OCI-LY3 (cell line): ENCODE data around the gene SDHD.

Experiments
- H2AFZ ChIP-seq: fragments of 200-600, 300-600 bp; shearing (Covaris generic); 2 replicates; pipeline ENCODE4 v1.6.0; 2014; ENCODE audit warnings: antibody characterized with exemption, low read depth, low read length
- H3K27ac ChIP-seq: fragments of 200-600, 300-600 bp; sonication (generic); 2 replicates; pipeline ENCODE4 v1.5.1; 2014; ENCODE audit warnings: mild to moderate bottlenecking, low read length, moderate library complexity, mixed read lengths
- H3K27me3 ChIP-seq: fragments of 200-600, 300-600 bp; sonication (generic); 2 replicates; pipeline ENCODE4 v1.6.1; 2014; ENCODE audit warnings: low read depth, low read length, mixed read lengths
- H3K36me3 ChIP-seq: fragments of 200-600, 300-600 bp; sonication (generic); replicated peaks from 2 replicates; pipeline ENCODE3; 2014; ENCODE audit warnings: low read depth, low read length, mixed read lengths
- H3K4me1 ChIP-seq: fragments of 300-600, 200-600 bp; sonication (generic); 2 replicates; pipeline ENCODE4 v1.6.1; 2014; ENCODE audit warnings: low read length, mixed read lengths
- H3K4me2 ChIP-seq: fragments of 200-600, 300-600 bp; sonication (generic); 2 replicates; pipeline ENCODE4 v1.6.1; 2014; ENCODE audit warnings: low read length, mixed read lengths
- H3K4me3 ChIP-seq: fragments of 300-600, 200-600 bp; sonication (generic); 2 replicates; pipeline ENCODE4 v1.5.1; 2014; ENCODE audit warnings: antibody characterized with exemption, mild to moderate bottlenecking, low read length, moderate library complexity
- H3K79me2 ChIP-seq: fragments of 300-600, 200-600 bp; shearing (Covaris generic); 2 replicates; pipeline ENCODE4 v1.6.1; 2014; ENCODE audit warnings: mild to moderate bottlenecking, low read length, mixed read lengths
- H3K9ac ChIP-seq: fragments of 300-600, 200-600 bp; shearing (Covaris generic); 2 replicates; pipeline ENCODE4 v1.6.0; 2014; ENCODE audit warnings: mild to moderate bottlenecking, low read length, moderate library complexity
- H3K9me3 ChIP-seq: fragments of 200-600, 300-600 bp; shearing (Covaris generic); 2 replicates; pipeline ENCODE4 v1.6.1; 2014; ENCODE audit warnings: low read length, mixed read lengths; ENCODE audit not compliant: insufficient read depth
- H4K20me1 ChIP-seq: fragments of 200-600, 300-600 bp; sonication (generic); 2 replicates; pipeline ENCODE4 v1.6.1; 2016; ENCODE audit warnings: low read length, mixed read lengths; ENCODE audit not compliant: insufficient read depth
- CTCF ChIP-seq: fragments of 200-600, 300-600 bp; sonication (generic); IDR thresholded peaks from 2 replicates; pipeline ENCODE4 v1.5.1; 2014; ENCODE audit warnings: antibody characterized with exemption, low read length, low read depth
- EZH2phosphoT487 ChIP-seq: fragments of 200-600 bp; shearing (Covaris generic); IDR thresholded peaks from 2 replicates; pipeline ENCODE4 v1.6.1; 2018; ENCODE audit warnings: antibody characterized with exemption, mixed run types, low read depth

Gene SDHD

GRCh38 chr11:112050721-112051120 lies 36.0 kb upstream of the SDHD start:
- peak overlapping the region; percentile 54 for H3K9ac ChIP-seq
- H3K27ac ChIP-seq = peak overlapping the region; percentile 96
- peak overlapping the region; percentile 38 for H3K4me3 ChIP-seq
- H4K20me1 ChIP-seq = no peaks in the 10 kb centered on the region
- TF ChIP-seq EZH2phosphoT487 = no peak
- no peak for TF ChIP-seq CTCF
- H2AFZ ChIP-seq = no peak overlapping the region
- H3K9me3 ChIP-seq = no peaks in the 10 kb centered on the region
- peaks cover 39% of the 10 kb centered on the region for H3K36me3 ChIP-seq
- peaks cover 33% of the 10 kb centered on the region for H3K79me2 ChIP-seq
- peak overlapping the region; percentile 76 for H3K4me2 ChIP-seq
- H3K4me1 ChIP-seq = peaks cover 48% of the 10 kb centered on the region
- H3K27me3 ChIP-seq = no peaks in the 10 kb centered on the region

GRCh38 chr11:112051768-112052167 lies 34.9 kb upstream of the SDHD start:
- Histone ChIP-seq H3K79me2 (peaks cover 36% of the 10 kb centered on the region), H4K20me1 (no peaks in the 10 kb centered on the region), H2AFZ (no peak overlapping the region), H3K4me2 (peak overlapping the region; percentile 76), H3K36me3 (peaks cover 42% of the 10 kb centered on the region), H3K4me3 (peak overlapping the region; percentile 63), H3K27me3 (no peaks in the 10 kb centered on the region), H3K27ac (peak overlapping the region; percentile 96), H3K9me3 (no peaks in the 10 kb centered on the region), H3K4me1 (peaks cover 50% of the 10 kb centered on the region), H3K9ac (peak overlapping the region; percentile 72)
- no peak for TF ChIP-seq EZH2phosphoT487

DNA sequence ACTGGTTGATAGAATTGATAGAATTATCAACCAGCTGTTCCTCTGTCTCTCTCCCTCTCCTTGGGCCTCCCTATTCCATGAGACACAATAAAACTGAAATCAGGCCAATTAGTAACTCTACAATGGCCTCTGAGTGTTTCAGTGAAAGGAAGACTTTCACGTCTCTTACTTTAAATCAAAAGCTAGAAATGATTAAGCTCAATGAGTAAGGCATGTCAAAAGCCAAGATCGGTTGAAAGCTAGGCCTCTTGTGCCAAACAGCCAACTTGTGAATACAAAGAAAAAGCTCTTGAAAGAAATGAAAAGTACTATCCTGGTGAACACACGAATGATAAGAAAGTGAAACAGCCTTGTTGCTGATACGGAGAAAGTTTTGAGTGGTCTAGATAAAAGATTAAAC lies 29.5 kb upstream of the SDHD start:
- peak overlapping the region; percentile 33 for H3K27ac ChIP-seq
- no peak overlapping the region for H3K4me2 ChIP-seq
- H3K4me1 ChIP-seq = peaks cover 15% of the 10 kb centered on the region
- H2AFZ ChIP-seq = no peak overlapping the region
- no peaks in the 10 kb centered on the region for H4K20me1 ChIP-seq
- no peaks in the 10 kb centered on the region for H3K27me3 ChIP-seq
- H3K9me3 ChIP-seq = no peaks in the 10 kb centered on the region
- no peak for TF ChIP-seq CTCF
- no peak for TF ChIP-seq EZH2phosphoT487
- no peak overlapping the region for H3K9ac ChIP-seq
- H3K4me3 ChIP-seq = no peak overlapping the region
- peaks cover 22% of the 10 kb centered on the region for H3K79me2 ChIP-seq
- H3K36me3 ChIP-seq = peaks cover 56% of the 10 kb centered on the region

- Histone ChIP-seq H3K36me3 (peaks cover 58% of the 10 kb centered on the region), H2AFZ (no peak overlapping the region), H3K4me1 (peaks cover 9% of the 10 kb centered on the region; the same call in 1 of the 2 replicates), H3K9me3 (no peaks in the 10 kb centered on the region), H3K4me2 (no peak overlapping the region), H3K9ac (no peak overlapping the region), H4K20me1 (no peaks in the 10 kb centered on the region), H3K27me3 (no peaks in the 10 kb centered on the region), H3K27ac (no peak overlapping the region), H3K79me2 (peaks cover 14% of the 10 kb centered on the region; the same call in 1 of the 2 replicates), H3K4me3 (no peak overlapping the region)
- TF ChIP-seq EZH2phosphoT487 (no peak), CTCF (no peak)
Measured at GRCh38 chr11:112058103-112058502, 28.6 kb upstream of the SDHD start.

DNA sequence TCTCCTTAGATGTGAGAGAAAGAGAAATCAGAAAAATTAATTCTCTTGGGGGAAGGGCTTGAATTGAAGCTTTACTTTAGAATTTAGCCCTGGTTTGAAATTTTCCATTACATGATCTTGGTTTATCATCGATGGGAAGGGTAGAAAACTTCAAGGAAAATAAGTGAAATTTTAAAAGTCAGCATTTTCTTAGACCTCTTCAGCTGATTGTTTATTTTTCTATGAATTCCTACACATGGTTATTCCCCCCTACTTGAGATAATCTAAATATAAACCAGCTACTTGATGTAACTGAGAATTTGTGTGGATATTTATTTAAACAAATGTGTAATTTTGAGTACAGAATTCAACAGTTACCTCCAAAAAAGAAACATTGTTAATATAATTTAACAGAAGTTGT lies 23.8 kb upstream of the SDHD start:
- Histone ChIP-seq H3K36me3 (peaks cover 41% of the 10 kb centered on the region), H3K9ac (no peak overlapping the region), H2AFZ (no peak overlapping the region), H3K4me2 (no peak overlapping the region), H3K79me2 (no peaks in the 10 kb centered on the region), H3K4me1 (no peaks in the 10 kb centered on the region), H3K9me3 (no peaks in the 10 kb centered on the region), H3K4me3 (no peak overlapping the region), H4K20me1 (no peaks in the 10 kb centered on the region), H3K27me3 (no peaks in the 10 kb centered on the region), H3K27ac (no peak overlapping the region)
- TF ChIP-seq CTCF (no peak), EZH2phosphoT487 (no peak)
